HepG2 (cell line): ENCODE data around the gene SLC25A19. TPM values are rescaled to one million over a fixed set of nuclear protein-coding genes. Genes with fewer than 3 reads are reported as not detected.

ENCODE experiments used
- ATAC-seq: fragments of 200-7000 bp; cut with Tn5 transposase; 3 replicates; pipeline ENCODE4 v1.9.1; 2020; ENCODE audit warnings: mild to moderate bottlenecking, moderate library complexity
- BruUV-seq: library from RNA; stranded (reverse); fragments of 400-500 nt; replicated peaks from 2 replicates; lab custom pipeline; 2021; lab: Mats Ljungman, UMichigan
- CTCF ChIA-PET: fragments of 300-600 bp; formaldehyde crosslinking; extraction: SDS; loops from one replicate; lab custom pipeline; 2021; ENCODE audit warnings: low total read pairs, inconsistent platforms, low intra/inter-chr PET ratio; lab: Yijun Ruan, JAX
- POLR2A ChIA-PET: fragments of 350-600 bp; sonication (Branson Sonifier 250); formaldehyde crosslinking; loops from one replicate; lab custom pipeline; 2020; ENCODE audit warnings: antibody characterized with exemption, inconsistent platforms; lab: Yijun Ruan, JAX
- DNase-seq: peaks from one replicate; pipeline ENCODE4 v3.0.0-alpha.2; 2015; ENCODE audit warnings: low spot score
- FAIRE-seq: peaks from 3 replicates; lab custom pipeline; 2011; peaks lifted over from hg19 to GRCh38; lab: Jason Lieb, UNC
- H2AFZ ChIP-seq: one replicate; pipeline ENCODE4 v1.6.1; 2011; ENCODE audit warnings: low read length, inconsistent platforms
- H3K27ac ChIP-seq: fragments of 300-600 bp; 3 replicates; pipeline ENCODE4 v1.8.0; 2011; ENCODE audit warnings: mixed run types, mild to moderate bottlenecking, mixed read lengths, low read length, inconsistent platforms; ENCODE audit not compliant: insufficient read depth; ENCODE audit errors: extremely low read length
- H3K27me3 ChIP-seq, 2 experiments: fragments of 200-600 bp in 1 of 2; 2 replicates in 1 of 2; 3 replicates in 1 of 2; pipeline versions ENCODE4 v1.6.0 to v1.8.0; 2011; ENCODE audit warnings: low read length in 2 of 2, mild to moderate bottlenecking in 2 of 2, moderate library complexity in 2 of 2, inconsistent platforms in 1 of 2; ENCODE audit not compliant: insufficient read depth in 2 of 2, control insufficient read depth in 1 of 2
- H3K36me3 ChIP-seq, 2 experiments: fragments of 200-600 bp in 1 of 2; replicated peaks in 1 of 2; 2 replicates in 1 of 2; 3 replicates in 1 of 2; pipeline versions ENCODE4 v1.5.1 to v1.8.0; 2011; ENCODE audit warnings: low read length in 2 of 2, inconsistent platforms in 1 of 2; ENCODE audit not compliant: insufficient read depth in 2 of 2, control insufficient read depth in 1 of 2
- H3K4me1 ChIP-seq: 2 replicates; pipeline ENCODE4 v1.5.1; 2012; ENCODE audit warnings: low read length, inconsistent platforms; ENCODE audit not compliant: insufficient read depth
- H3K4me2 ChIP-seq: 2 replicates; pipeline ENCODE4 v1.6.0; 2011; ENCODE audit warnings: low read depth, low read length, inconsistent platforms
- H3K4me3 ChIP-seq, 3 experiments: fragments of 200-600 bp in 1 of 3; sonication (generic), shearing (Covaris generic) in 1 of 3; replicated peaks in 1 of 3; 2 replicates each; pipeline ENCODE4 v1.5.1; 2011 to 2016; ENCODE audit warnings: low read length in 3 of 3, inconsistent platforms in 2 of 3, low read depth in 2 of 3, mild to moderate bottlenecking in 2 of 3, control low read depth in 1 of 3, mixed read lengths in 1 of 3; ENCODE audit not compliant: insufficient read depth in 1 of 3
- H3K79me2 ChIP-seq: one replicate; pipeline ENCODE4 v1.6.1; 2011; ENCODE audit warnings: low read length, inconsistent platforms; ENCODE audit not compliant: insufficient read depth
- H3K9ac ChIP-seq: 2 replicates; pipeline ENCODE4 v1.6.0; 2011; ENCODE audit warnings: mild to moderate bottlenecking, low read depth, low read length, inconsistent platforms; ENCODE audit not compliant: insufficient read depth
- H3K9me3 ChIP-seq: 2 replicates; pipeline ENCODE4 v1.5.1; 2012; ENCODE audit warnings: mild to moderate bottlenecking, low read length
- H4K20me1 ChIP-seq: 2 replicates; pipeline ENCODE4 v1.6.0; 2011; ENCODE audit warnings: inconsistent platforms, mild to moderate bottlenecking, low read length, moderate library complexity; ENCODE audit not compliant: insufficient read depth
- ATF6 ChIP-seq: sonication (generic); formaldehyde crosslinking; conservative IDR thresholded peaks from 2 replicates; pipeline ENCODE4 v1.4.0; 2020; ENCODE audit warnings: missing genetic modification reagents
- ATM ChIP-seq: fragments of 450-650 bp; IDR thresholded peaks from 2 replicates; pipeline ENCODE4 v1.7.1; 2017; ENCODE audit warnings: mild to moderate bottlenecking, borderline replicate concordance
- ERF ChIP-seq: IDR thresholded peaks from 2 replicates; pipeline ENCODE4 v1.6.1; 2018; ENCODE audit warnings: missing biosample characterization, missing genetic modification reagents
- GMEB1 ChIP-seq: sonication (generic); formaldehyde crosslinking; IDR thresholded peaks from 2 replicates; pipeline ENCODE4 v1.5.1; 2020; ENCODE audit warnings: missing genetic modification reagents, mild to moderate bottlenecking, borderline replicate concordance
- MEIS1 ChIP-seq: sonication (generic); formaldehyde crosslinking; IDR thresholded peaks from 2 replicates; pipeline ENCODE4 v1.9.0; 2021; ENCODE audit warnings: mild to moderate bottlenecking, missing genetic modification reagents, moderate library complexity, borderline replicate concordance
- NCOA5 ChIP-seq: sonication (generic); formaldehyde crosslinking; IDR thresholded peaks from 2 replicates; pipeline ENCODE4 v1.4.0; 2020; ENCODE audit warnings: missing genetic modification reagents
- NFATC3 ChIP-seq: sonication (generic); formaldehyde crosslinking; IDR thresholded peaks from 2 replicates; pipeline ENCODE4 v1.5.1; 2020; ENCODE audit warnings: mild to moderate bottlenecking, missing genetic modification reagents
- PHF5A ChIP-seq: IDR thresholded peaks from one replicate; pipeline ENCODE4 v1.6.1; 2018; ENCODE audit warnings: low read depth, missing genetic modification reagents; ENCODE audit not compliant: unreplicated experiment
- POGK ChIP-seq: sonication (generic); formaldehyde crosslinking; conservative IDR thresholded peaks from 2 replicates; pipeline ENCODE4 v1.8.0; 2022; ENCODE audit warnings: mild to moderate bottlenecking, moderate library complexity, missing genetic modification reagents
- TEF ChIP-seq: sonication (generic); formaldehyde crosslinking; IDR thresholded peaks from 2 replicates; pipeline ENCODE4 v1.5.0; 2020; ENCODE audit warnings: missing genetic modification reagents
- THAP11 ChIP-seq: IDR thresholded peaks from 2 replicates; pipeline ENCODE4 v1.6.1; 2016; ENCODE audit warnings: missing biosample characterization, missing genetic modification reagents
- ZFP62 ChIP-seq: sonication (generic); formaldehyde crosslinking; IDR thresholded peaks from 2 replicates; pipeline ENCODE4 v1.4.0; 2020; ENCODE audit warnings: missing genetic modification reagents
- ZNF160 ChIP-seq: sonication (generic); formaldehyde crosslinking; IDR thresholded peaks from 2 replicates; pipeline ENCODE4 v1.8.0; 2022; ENCODE audit warnings: mild to moderate bottlenecking, inconsistent platforms, missing genetic modification reagents
- ZNF598 ChIP-seq: sonication (generic); formaldehyde crosslinking; IDR thresholded peaks from 2 replicates; pipeline ENCODE4 v1.5.1; 2020; ENCODE audit warnings: mild to moderate bottlenecking, missing genetic modification reagents, borderline replicate concordance
- WGBS: methylation state at CpG from one replicate; pipeline ENCODE4 v1.1.6; 2017; ENCODE audit warnings: low lambda C conversion rate; 5-methylcytosine and 5-hydroxymethylcytosine counted together
- in situ Hi-C: cut with HindIII; loops from 2 replicates; pipeline ENCODE4 v1.10.0; 2017; ENCODE audit warnings: low pct_unique_long_range_greater_than_20kb; ENCODE audit not compliant: extremely low pct_ligation_motif_present
- intact Hi-C: fragments of 100-400 bp; cut with micrococcal nuclease; formaldehyde crosslinking; loops from one replicate; pipeline ENCODE4 v1.10.0; 2022; ENCODE audit not compliant: unreplicated experiment
- polyA plus RNA-seq, 8 experiments: library from polyadenylated mRNA; depleted of rRNA in 3 of 8; stranded (reverse) in 7 of 8; unstranded in 1 of 8; fragments of >200 nt; fragmentation: Illumina TruSeq in 4 of 8; extraction: Trizol in 4 of 8; gene quantifications; 2 replicates each; pipeline versions ENCODE4 v1.2.1 to v1.2.3, GENCODE V29; 2011 to 2016; ENCODE audit warnings: low read depth in 4 of 8, missing spikeins in 1 of 8, mixed read lengths in 1 of 8; ENCODE audit not compliant: insufficient read depth in 1 of 8
- total RNA-seq, 5 experiments: library from RNA; depleted of rRNA; stranded (reverse); fragments of >200 nt; fragmentation: Illumina TruSeq; extraction: Trizol; gene quantifications; 2 replicates each; pipeline ENCODE4 v1.2.3, GENCODE V29; 2016; ENCODE audit warnings: low read depth in 1 of 5
- TF ChIP-seq, protein P1 (sequence below): sonication (generic); formaldehyde crosslinking; conservative IDR thresholded peaks from 2 replicates; pipeline ENCODE4 v1.4.0; 2020; ENCODE audit warnings: missing genetic modification reagents
- TF ChIP-seq, protein P2 (sequence below): sonication (generic); formaldehyde crosslinking; IDR thresholded peaks from 2 replicates; pipeline ENCODE4 v1.4.0; 2020; ENCODE audit warnings: mild to moderate bottlenecking, low read depth, missing genetic modification reagents

SLC25A19 gene
- total and polyA plus RNA-seq, 2 of the 13 experiments (the other 11 are each of a cell fraction or from before 2014, with no cell fraction given), result 24.4 to 41.4 TPM

- no peak for TF ChIP-seq NFATC3
- TF ChIP-seq MEIS1 (CRISPR knock-in tag), result no peak
- no peak for TF ChIP-seq NCOA5 (CRISPR knock-in tag)
- no peak for TF ChIP-seq ATF6 (CRISPR knock-in tag)
- TF ChIP-seq, protein P1, sequence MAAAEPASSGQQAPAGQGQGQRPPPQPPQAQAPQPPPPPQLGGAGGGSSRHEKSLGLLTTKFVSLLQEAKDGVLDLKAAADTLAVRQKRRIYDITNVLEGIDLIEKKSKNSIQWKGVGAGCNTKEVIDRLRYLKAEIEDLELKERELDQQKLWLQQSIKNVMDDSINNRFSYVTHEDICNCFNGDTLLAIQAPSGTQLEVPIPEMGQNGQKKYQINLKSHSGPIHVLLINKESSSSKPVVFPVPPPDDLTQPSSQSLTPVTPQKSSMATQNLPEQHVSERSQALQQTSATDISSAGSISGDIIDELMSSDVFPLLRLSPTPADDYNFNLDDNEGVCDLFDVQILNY (CRISPR knock-in tag), result no peak
- no peak for TF ChIP-seq THAP11 (CRISPR knock-in tag)
- no peak for TF ChIP-seq ZNF598 (CRISPR knock-in tag)
- TF ChIP-seq, protein P2, sequence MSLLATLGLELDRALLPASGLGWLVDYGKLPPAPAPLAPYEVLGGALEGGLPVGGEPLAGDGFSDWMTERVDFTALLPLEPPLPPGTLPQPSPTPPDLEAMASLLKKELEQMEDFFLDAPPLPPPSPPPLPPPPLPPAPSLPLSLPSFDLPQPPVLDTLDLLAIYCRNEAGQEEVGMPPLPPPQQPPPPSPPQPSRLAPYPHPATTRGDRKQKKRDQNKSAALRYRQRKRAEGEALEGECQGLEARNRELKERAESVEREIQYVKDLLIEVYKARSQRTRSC, result no peak
- no peak for TF ChIP-seq ZFP62 (CRISPR knock-in tag)
- TF ChIP-seq ZNF160 (CRISPR knock-in tag), result no peak
- TF ChIP-seq, all 625 proteins: peak for 60
Measured at GRCh38 chr17:75288770-75289114, 491 bp downstream of the SLC25A19 start (continued).

GRCh38 chr17:75288359-75288758 lies 874 bp downstream of the SLC25A19 start:
- ChIA-PET CTCF (interaction anchor here (1.3 kb wide), 1 partner anchor 18 kb away, joined by 3 read pairs; no protein-coding TSS in a partner anchor), POLR2A (interaction anchor here (1.1 to 2.2 kb wide), 18 partner anchors 11 to 253 kb away, joined by 3 to 73 read pairs (median 7); partner anchors contain the start of genes GGA3, GRB2, MIF4GD and MRPS7)
- peaks cover 6 to 26% of the 10 kb centered on the region in 2 experiments; a peak in 4 of 5 replicates for H3K36me3 ChIP-seq
- H2AFZ ChIP-seq, result no peak overlapping the region
- no peaks in the 10 kb centered on the region for H3K9me3 ChIP-seq
- intact Hi-C loops, result no loop called here
- WGBS, result 5% methylated on average over 2 of the region's 2 CpGs
- no peaks in the 10 kb centered on the region for H4K20me1 ChIP-seq
- BruUV-seq, result no TSS peak
- H3K9ac ChIP-seq, result peak overlapping the region; percentile 84
- no peak for FAIRE-seq
- ATAC-seq, result no peak
- H3K79me2 ChIP-seq, result peaks cover 15% of the 10 kb centered on the region
- DNase-seq, result no peak
- H3K27me3 ChIP-seq, result no peaks in the 10 kb centered on the region
- H3K27ac ChIP-seq, result peak overlapping the region; percentile 75
- peaks cover 48% of the 10 kb centered on the region for H3K4me1 ChIP-seq
- H3K4me3 ChIP-seq, result peak overlapping the region; percentile 74 to 94 (median 87)
- in situ Hi-C loops, result no loop called here
- H3K4me2 ChIP-seq, result peak overlapping the region; percentile 78
- no peak for TF ChIP-seq PHF5A (CRISPR knock-in tag)
- TF ChIP-seq ATM, result no peak
- no peak for TF ChIP-seq ERF (CRISPR knock-in tag)
- TF ChIP-seq POGK (CRISPR knock-in tag), result no peak
- no peak for TF ChIP-seq GMEB1 (CRISPR knock-in tag)
- TF ChIP-seq TEF (CRISPR knock-in tag), result no peak
